Islet of Langerhans (tissue), 1 donor: ENCODE results near the gene GLCCI1.

Experiments used
- FAIRE-seq: peaks from one replicate; lab custom pipeline; 2011; peaks lifted over from hg19 to GRCh38; lab: Jason Lieb, UNC

GLCCI1 gene

GRCh38 chr7:8103282-8103681 is 134.7 kb downstream of the GLCCI1 start:
- no peak for FAIRE-seq

- FAIRE-seq: no peak
Observed at GRCh38 chr7:8105449-8106095, 137.0 kb downstream of the GLCCI1 start.

- no peak for FAIRE-seq
Observed at GRCh38 chr7:8109196-8110022, 140.8 kb downstream of the GLCCI1 start.

GRCh38 chr7:8111282-8111960 is 142.8 kb downstream of the GLCCI1 start:
- no peak for FAIRE-seq

GRCh38 chr7:8112685-8113084 is 144.1 kb downstream of the GLCCI1 start:
- FAIRE-seq: no peak

- no peak for FAIRE-seq
Observed at GRCh38 chr7:8113184-8113583, 144.6 kb downstream of the GLCCI1 start.

GRCh38 chr7:8114175-8114574 is 145.6 kb downstream of the GLCCI1 start:
- FAIRE-seq: no peak

- FAIRE-seq: no peak
Observed at GRCh38 chr7:8115547-8116402, 147.2 kb downstream of the GLCCI1 start.

- no peak for FAIRE-seq
Observed at GRCh38 chr7:8117195-8117594, 148.6 kb downstream of the GLCCI1 start.

GRCh38 chr7:8119262-8119661 is 150.7 kb downstream of the GLCCI1 start:
- no peak for FAIRE-seq

- FAIRE-seq: no peak
Observed at GRCh38 chr7:8120390-8121058, 151.9 kb downstream of the GLCCI1 start.

- no peak for FAIRE-seq
Observed at GRCh38 chr7:8121243-8121642, 152.6 kb downstream of the GLCCI1 start.

- FAIRE-seq: no peak
Observed at GRCh38 chr7:8125680-8126444, 157.3 kb downstream of the GLCCI1 start.

GRCh38 chr7:8126601-8127167 is 158.1 kb downstream of the GLCCI1 start:
- FAIRE-seq: no peak

GRCh38 chr7:8128449-8129317 is 160.1 kb downstream of the GLCCI1 start:
- no peak for FAIRE-seq

- FAIRE-seq: no peak
Observed at GRCh38 chr7:8129318-8129659, 160.7 kb downstream of the GLCCI1 start.

GRCh38 chr7:8130663-8131062 is 162.1 kb downstream of the GLCCI1 start:
- no peak for FAIRE-seq

- no peak for FAIRE-seq
Observed at GRCh38 chr7:8131694-8132605, 163.4 kb downstream of the GLCCI1 start.
